ENCODE data around the gene FDX2. TPM values are rescaled to one million over a fixed set of nuclear protein-coding genes. Genes with fewer than 3 reads are reported as not detected.

Gene FDX2
- total and polyA plus RNA-seq, 2 of the 8 experiments (the other 6 are each of a cell fraction or from before 2014, with no cell fraction given): 27.0 to 64.4 TPM

- TF ChIP-seq CTCF (IDR thresholded peaks at IDR 0.05; ENCODE audit: control extremely low read depth in 1 of 3, insufficient read depth in 1 of 3, low read depth in 1 of 3, low read length in 3 of 3): no peak
- TF ChIP-seq NANOG (IDR thresholded peaks at IDR 0.05; ENCODE audit: insufficient read depth, low read depth, low read length, poor library complexity, severe bottlenecking): no peak
- TF ChIP-seq HDAC6 (IDR thresholded peaks at IDR 0.05; ENCODE audit: low read depth, low read length): no peak
- no peak for TF ChIP-seq JUND (IDR thresholded peaks at IDR 0.05; ENCODE audit: low read length)
- TF ChIP-seq JUN (IDR thresholded peaks at IDR 0.05; ENCODE audit: low read depth, low read length): no peak
- TF ChIP-seq RBBP5 (IDR thresholded peaks at IDR 0.05; ENCODE audit: borderline replicate concordance, low read depth, low read length): no peak
- TF ChIP-seq CBX5 (IDR thresholded peaks at IDR 0.05; ENCODE audit: low read depth, low read length): no peak
Measured at GRCh38 chr19:10339977-10340376, 24.2 kb upstream of the FDX2 start (continued).
